Measurements from ENCODE around the gene LRCH3.

- TF ChIP-seq CTCF (conservative IDR thresholded peaks at IDR 0.05; ENCODE audit: low read depth, low read length) = no peak
- no peak for TF ChIP-seq EZH2 (IDR thresholded peaks at IDR 0.05; ENCODE audit: borderline replicate concordance, low read depth, low read length, poor library complexity, severe bottlenecking)
These were observed 11.9 kb downstream of the LRCH3 start for GRCh38 chr3:197802779-197803459.

All from A673 (cell line).